HPDE6-E6E7 (cell line): ENCODE measurements around the gene TNIK.

Source experiments
- DNase-seq: peaks from one replicate; pipeline ENCODE4 v3.0.0; 2011; ENCODE audit warnings: missing footprints; ENCODE audit errors: extremely low spot score

Gene TNIK

DNA sequence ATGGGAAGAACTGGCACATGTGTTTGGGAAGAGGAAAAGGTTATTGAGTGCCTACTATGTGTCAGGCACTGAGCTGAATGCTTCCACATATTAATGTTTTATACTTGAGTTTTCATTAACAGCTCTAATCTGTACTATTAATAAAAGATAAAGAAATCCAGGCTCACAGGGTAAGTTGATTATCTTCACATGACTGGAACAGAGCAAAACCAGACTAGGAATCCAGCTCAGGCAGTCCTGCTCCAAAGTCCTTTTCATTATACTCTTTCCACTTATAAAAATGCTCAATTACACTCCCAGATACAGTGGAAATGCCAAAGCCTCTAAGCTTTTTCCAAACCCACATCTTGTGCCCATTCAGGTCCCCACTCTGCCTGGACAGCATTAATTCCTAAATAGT is 97.6 kb downstream of the TNIK start:
- no peak for DNase-seq

DNA sequence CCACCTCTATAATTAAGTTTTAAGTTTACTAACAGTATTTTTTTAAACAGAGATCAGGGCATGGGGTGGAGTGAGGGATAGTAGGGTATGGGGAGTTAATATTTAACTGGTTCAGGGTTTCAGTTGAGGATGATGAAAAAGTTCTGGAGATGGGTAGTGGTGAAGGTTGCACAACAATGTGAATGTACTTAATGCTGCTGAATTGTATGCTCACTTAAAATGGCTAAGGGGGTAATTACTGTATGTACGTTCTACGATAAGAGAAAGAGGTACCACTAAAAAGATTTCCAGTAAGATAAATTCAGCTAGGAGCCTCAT is 101.4 kb downstream of the TNIK start:
- DNase-seq = no peak

DNA sequence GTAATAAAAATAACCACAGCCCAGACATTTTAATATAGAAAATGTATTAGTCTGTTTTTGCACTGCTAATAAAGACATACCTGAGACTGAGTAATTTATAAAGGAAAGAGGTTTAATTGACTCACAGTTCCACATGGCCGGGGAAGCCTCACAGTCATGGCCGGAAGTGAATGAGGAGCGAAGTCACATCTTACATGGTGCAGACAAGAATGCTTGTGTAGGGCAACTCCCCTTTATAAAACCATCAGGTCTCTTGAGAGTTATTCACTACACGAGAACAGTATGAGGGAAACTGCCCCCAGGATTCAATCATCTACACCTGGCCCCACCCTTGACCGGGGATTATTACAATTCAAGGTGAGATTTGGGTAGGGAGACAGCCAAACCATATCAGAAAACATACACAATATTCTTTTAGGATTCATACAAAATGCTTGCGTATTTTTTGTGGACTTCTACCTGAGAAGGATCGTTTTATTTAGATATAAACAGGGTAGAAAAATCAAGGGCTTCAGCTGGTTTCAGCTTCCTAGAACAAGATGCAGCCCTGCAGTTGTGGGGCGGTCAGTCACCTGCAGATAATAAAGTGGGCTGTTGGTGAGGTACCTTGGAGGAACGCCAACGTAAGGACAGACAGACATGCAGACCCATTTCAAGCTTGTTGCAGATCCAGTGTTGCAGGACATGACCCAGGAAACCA is 101.9 kb downstream of the TNIK start:
- DNase-seq = no peak

GRCh38 chr3:171357721-171358120 is 102.5 kb downstream of the TNIK start:
- DNase-seq = no peak

- DNase-seq = no peak
These were observed 104.0 kb downstream of the TNIK start for GRCh38 chr3:171356251-171356650.

DNA sequence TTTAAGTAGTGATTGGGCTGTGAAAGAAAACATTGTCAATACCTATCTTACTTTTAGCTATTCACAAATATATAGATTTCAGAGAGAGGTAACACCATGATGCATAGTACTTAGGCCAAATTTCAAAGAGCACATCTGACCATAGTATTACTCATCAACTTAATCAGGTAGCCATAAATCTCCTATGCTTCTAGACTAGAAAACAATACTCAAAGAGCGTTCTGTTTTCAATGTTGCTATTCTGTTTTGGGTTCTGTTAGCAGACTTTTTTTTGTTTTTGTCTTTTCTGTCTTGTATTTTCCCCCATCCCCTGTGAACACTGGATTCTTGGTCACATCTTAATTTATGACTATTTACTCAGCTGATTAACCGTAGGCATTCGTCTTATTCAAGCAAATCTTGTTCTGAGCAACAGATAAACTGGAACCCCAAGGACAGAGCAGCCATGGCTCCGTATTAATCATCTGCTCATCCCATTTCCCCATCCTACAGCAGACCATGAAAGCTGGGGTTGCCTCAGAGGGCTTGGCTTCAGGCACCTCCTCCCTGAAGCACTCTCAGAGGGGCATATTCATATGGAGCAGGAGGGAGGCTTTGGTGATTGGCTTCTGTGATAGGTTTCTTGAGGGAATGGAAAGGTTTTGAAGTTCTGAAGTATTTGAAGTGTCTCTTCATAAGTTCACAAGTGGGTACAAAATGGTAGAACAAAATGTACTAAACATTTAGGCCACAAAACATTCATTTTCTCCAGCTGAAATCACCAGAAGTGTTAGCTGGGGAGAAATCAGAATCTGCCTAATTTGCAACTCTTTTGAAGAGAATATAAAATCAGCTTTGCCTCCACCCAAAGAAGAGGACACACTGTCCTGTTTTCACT is 105.3 kb downstream of the TNIK start:
- DNase-seq = no peak

GRCh38 chr3:171354049-171354705 is 106.0 kb downstream of the TNIK start:
- no peak for DNase-seq

DNA sequence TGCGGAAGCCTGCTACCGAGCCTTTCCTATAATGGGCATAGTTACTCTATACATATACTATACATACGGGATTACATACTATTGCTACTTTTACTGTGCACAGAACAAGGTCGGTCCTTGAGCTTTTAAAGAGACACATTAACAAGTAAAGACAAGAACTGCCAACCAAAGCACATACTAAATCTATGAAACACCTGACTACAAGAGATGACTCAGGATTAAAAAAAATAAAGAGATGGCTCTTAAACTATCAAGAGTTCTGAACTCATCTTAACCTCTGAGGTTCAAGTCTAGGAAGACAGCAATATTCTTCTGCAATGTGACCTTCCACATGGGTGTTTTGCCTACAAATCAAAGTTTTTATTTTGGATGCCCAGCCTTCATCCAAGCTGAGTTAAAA is 106.8 kb downstream of the TNIK start:
- DNase-seq = peak; percentile 35

GRCh38 chr3:171352387-171352935 is 107.7 kb downstream of the TNIK start:
- DNase-seq = no peak

DNA sequence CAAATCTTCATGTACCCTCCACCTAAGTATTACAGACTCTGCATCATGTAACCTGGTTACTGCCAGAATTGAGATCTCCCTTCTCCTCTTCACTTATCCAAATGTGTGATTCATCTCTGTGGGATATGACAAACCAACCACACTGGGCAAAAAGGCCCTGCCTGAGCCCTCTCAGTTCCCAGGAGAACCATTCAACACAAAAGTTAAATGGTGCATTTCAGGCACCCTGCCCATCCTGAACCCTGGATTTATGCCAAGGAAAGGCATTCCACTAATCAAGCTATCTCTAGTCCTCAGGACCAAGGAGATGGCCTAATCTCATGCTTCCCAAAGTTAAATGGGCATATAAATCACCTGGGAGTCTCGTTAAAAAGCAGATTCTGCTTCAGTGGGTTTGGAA is 108.5 kb downstream of the TNIK start:
- DNase-seq = peak; percentile 53

GRCh38 chr3:171350364-171350763 is 109.8 kb downstream of the TNIK start:
- no peak for DNase-seq

DNA sequence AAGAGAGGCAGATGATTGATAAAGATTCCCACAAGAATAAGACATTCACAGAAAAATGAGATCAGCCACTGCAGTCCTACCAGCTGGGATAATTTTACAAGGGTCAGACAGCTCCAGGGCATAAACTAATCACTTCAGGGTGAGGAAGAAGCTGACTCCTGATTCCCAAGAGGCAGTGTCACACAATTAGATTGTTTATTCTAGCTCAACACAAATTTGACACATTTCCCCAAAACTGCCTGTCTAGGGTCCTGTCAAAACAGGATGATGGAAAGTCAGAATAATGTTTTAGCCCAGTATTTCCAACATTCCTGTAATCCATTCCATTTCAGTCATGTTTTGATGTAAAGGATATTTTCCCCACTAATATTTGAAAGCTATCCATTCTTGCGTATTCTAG is 110.8 kb downstream of the TNIK start:
- no peak for DNase-seq

DNA sequence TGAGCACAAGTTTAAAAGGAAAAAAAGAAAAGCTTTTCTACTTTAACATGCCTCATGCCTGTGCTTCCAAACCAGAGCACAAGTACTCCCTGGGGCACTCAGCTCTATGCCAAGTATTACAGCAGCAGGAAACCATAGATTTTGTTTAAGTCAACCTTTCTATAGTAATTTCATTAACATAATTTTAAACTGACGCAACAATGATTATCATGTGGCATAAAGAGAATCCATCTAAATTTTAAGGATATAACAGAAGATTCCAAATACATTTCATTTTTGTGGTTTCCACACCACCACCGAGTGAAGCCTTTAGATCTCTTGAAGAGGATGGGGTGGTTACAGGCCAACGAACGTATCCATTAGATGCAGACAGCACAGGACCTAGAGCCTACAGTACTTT is 112.1 kb downstream of the TNIK start:
- no peak for DNase-seq

DNA sequence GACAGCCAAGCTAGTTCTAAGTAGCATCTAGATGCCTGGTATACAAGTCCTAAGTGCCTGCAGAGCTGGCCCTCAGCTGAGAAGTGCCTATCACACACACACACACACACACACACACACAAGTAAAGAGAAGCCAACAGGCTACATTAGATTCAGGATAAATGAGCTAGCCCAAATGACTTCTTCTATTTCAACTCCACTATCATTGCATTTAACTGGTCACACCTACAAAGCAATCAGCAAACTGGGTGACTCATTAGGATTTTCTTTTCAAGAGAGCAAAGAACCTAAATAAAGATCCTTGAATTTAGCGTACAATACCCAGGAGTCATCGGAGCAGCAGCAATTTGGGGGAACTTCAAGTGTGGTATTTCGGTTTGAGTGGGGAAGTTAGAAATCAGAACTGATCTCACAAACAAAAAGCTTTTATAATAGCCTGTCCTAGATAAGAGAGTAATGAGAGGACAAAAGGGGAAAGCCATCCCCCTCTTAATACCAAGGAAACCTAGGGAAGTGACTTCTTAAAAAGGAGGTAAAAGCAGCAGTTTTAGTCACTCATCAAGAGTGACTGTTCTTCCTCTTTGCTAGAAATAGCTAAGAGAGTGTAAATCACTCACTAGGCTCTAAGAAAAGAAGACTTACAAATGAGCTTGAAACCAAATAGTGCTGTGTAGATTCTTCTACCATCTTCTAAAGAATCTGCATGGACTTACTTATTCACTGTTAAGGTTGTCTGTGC is 112.7 kb downstream of the TNIK start:
- DNase-seq = no peak

- DNase-seq = no peak
These were observed 113.5 kb downstream of the TNIK start for GRCh38 chr3:171346582-171347300.

DNA sequence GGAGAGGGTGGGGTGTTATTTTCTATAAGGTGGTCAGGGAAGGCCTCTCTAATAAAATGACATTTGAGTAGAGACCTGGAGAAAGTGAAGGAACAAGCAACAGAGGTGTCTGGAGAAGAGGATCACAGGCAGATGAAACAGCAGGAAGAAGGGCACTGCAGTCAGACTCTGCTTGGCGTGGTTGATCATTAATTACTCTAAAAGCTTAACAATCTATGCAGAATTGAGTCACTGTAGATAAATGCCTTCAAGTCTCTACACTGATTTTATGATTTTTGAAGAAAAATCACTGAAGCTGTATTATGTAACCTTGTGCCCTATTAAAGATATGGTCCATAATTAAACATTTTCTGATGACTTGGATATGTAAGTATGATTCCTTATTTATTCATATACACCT is 114.2 kb downstream of the TNIK start:
- no peak for DNase-seq

DNA sequence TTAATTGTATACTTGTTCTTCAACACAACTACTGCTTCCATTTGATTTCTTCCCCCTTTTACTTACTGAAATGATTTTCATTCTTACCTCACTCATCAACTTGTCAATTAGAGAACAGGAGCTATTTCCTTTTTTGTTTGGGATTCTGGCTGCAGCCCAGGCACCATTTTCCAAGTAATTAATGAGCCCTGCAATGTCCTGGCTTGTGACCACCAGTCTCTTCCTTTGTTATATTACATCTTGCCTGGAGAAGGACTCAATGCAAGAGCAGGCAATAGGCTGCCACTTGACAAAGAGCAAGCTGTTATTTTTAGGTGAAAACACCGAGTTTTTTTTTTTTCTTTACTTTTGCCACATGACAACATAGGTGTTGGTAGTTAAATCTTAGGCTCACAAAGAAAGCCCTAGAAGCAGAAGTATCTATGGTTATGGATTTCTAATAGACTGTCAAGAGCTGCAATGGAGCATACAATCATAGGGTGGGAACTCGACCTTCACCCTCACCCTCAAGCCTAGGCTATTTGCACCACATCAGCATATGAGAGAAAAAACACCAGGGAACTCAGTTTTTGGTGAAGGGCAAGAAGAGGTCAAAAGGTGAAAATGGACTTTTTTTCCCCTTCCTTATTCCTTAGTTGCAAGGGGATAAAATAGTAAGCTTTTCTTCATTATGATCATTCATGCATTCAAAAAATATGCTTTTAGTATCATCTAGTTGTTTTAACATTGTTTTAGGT is 114.9 kb downstream of the TNIK start:
- no peak for DNase-seq

DNA sequence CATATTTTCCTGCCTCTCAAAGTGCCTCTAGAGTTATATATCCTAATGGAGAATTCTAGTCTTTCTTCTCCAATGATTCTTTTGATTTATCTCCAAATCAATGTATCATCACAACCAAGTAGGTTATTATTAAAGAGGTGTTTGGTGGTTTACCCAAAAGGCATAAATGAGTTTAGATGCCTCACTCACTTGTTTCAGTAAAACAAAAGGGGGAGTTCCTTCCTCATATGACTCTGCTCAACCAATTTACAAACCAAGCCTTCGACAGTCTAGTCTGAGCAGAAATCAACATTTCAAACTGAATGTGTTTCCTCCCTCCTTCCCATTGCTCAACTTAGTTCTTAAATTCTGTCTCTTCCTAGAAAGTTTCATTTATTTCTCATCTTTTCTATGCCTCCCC is 116.5 kb downstream of the TNIK start:
- DNase-seq = no peak

GRCh38 chr3:171342783-171343420 is 117.3 kb downstream of the TNIK start:
- no peak for DNase-seq

- no peak for DNase-seq
These were observed 118.0 kb downstream of the TNIK start for GRCh38 chr3:171342200-171342599.
